ENCODE data around the gene ARL8B. TPM values are rescaled to one million over a fixed set of nuclear protein-coding genes. Genes with fewer than 3 reads are reported as not detected.
A peak's percentile ranks its signal among the peaks of the same experiment; 100 is the strongest.

The ARL8B gene
- total RNA-seq, 8 experiments from 2014 or later: 27.1 to 54.5 (median 36.8) TPM

GRCh38 chr3:5186089-5186857 lies 64.2 kb downstream of the ARL8B start:
- in situ Hi-C loops (cut with MboI; ENCODE audit: low pct_unique_long_range_greater_than_20kb in 2 of 9, low sequenced_read_pairs in 9 of 9, unreplicated experiment in 9 of 9): no loop called here
- Histone ChIP-seq H3K27ac (no peak overlapping the region), H3K4me3 (peak overlapping the region in 3 of 5 donors; percentile 60 to 98 (median 80)), H3K4me1 (replicated peaks in 1 of 2) (peaks cover 3 to 5% of the 10 kb centered on the region in 2 donors)
- ATAC-seq (replicated peaks in 6 of 8): peak in 2 of 8 experiments; percentile 2 to 3
- 19 to 100% (median 61%) methylated on average over 1 to 4 of the region's 6 CpGs for WGBS, 10 experiments

GRCh38 chr3:5186858-5187155 lies 64.7 kb downstream of the ARL8B start:
- WGBS, 10 experiments: 7 to 40% (median 18%) methylated on average over 1 to 8 of the region's 8 CpGs; no CpG with 5 or more reads in 5 of the 10 experiments
- Histone ChIP-seq H3K27ac (no peak overlapping the region), H3K4me1 (replicated peaks in 1 of 2) (peaks cover 3 to 5% of the 10 kb centered on the region in 2 donors), H3K4me3 (peak overlapping the region; percentile 60 to 98 (median 80))
- in situ Hi-C loops (cut with MboI; ENCODE audit: low pct_unique_long_range_greater_than_20kb in 2 of 9, low sequenced_read_pairs in 9 of 9, unreplicated experiment in 9 of 9): no loop called here
- ATAC-seq (replicated peaks in 6 of 8): peak in 1 of 8 experiments; percentile 0

- H3K27ac ChIP-seq: peak within 1 kb of the TSS; percentile 75 to 86
- 0 to 40% (median 0%) methylated on average over 1 to 6 of the region's 78 CpGs; no CpG with 5 or more reads in 3 of the 10 experiments for WGBS, 10 experiments
Observed at GRCh38 chr3:5187156-5187919, 65.2 kb downstream of the ARL8B start, which contains the start of gene EDEM1. Gene EDEM1 (plus strand): TSS chr3:5187707. CDS start chr3:5187806, 99 bp downstream.

GRCh38 chr3:5187920-5188418 lies 65.9 kb downstream of the ARL8B start:
- Histone ChIP-seq H3K4me3 (peak overlapping the region; percentile 60 to 98 (median 80)), H3K4me1 (replicated peaks in 1 of 2) (peaks cover 3 to 5% of the 10 kb centered on the region in 2 donors), H3K27ac (peak overlapping the region; percentile 75 to 86)
- in situ Hi-C loops (cut with MboI; ENCODE audit: low pct_unique_long_range_greater_than_20kb in 2 of 9, low sequenced_read_pairs in 9 of 9, unreplicated experiment in 9 of 9): no loop called here
- WGBS, 10 experiments: no CpG with 5 or more reads among the region's 66 CpGs
- peak; percentile 23 to 45 (median 34) for ATAC-seq (replicated peaks in 6 of 8)

More at GRCh38 chr3:5187156-5187919, 65.2 kb downstream of the ARL8B start, which contains the start of gene EDEM1:
- H3K4me3 ChIP-seq: peak within 1 kb of the TSS; percentile 60 to 98 (median 80)
- peaks cover 3 to 5% of the 10 kb centered on the region in 2 donors for H3K4me1 ChIP-seq (replicated peaks in 1 of 2)
- in situ Hi-C loops (cut with MboI; ENCODE audit: low pct_unique_long_range_greater_than_20kb in 2 of 9, low sequenced_read_pairs in 9 of 9, unreplicated experiment in 9 of 9): no loop called here
- ATAC-seq (replicated peaks in 6 of 8): peak; percentile 85 to 97 (median 96)

DNA sequence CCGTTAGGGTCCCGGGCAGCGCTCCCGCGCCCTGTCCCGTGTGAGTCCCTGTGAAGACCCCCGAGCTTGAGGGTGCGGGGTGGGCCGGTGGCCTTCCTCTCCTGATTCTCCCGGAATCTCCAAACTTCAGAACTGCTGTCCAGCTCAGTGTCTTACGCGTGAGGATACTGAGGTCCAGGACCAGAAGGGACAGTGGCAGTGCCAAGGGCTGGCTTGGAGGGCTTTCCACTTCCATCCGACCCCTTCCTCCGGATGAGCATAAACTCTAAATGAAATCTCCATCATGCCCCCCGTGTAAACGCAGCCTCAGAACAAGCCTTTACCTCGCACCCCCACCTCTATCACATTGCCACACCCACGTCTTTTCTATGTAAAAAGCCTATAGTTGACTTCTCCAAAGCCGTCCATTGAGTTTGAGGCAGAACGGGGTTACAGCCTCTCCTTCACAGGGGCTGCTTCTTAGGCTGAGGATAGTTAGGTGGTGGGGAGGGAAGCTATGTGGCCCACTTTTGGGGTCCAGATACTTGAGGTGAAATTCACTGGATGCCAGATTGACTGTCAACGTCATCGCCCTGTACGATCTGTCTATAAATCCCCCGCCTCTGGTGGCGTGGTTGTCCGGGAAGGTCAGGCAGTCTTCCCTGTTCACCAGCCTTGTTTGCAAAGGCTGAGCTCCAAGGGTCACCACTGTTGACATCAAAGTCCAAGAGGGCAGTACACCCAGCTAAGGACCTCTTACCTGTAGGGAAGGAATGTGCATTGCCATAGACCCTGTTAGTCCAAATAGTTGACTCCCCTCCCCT lies 66.5 kb downstream of the ARL8B start:
- Histone ChIP-seq H3K4me3 (peak overlapping the region; percentile 60 to 98 (median 80)), H3K4me1 (replicated peaks in 1 of 2) (peaks cover 3 to 5% of the 10 kb centered on the region in 2 donors), H3K27ac (peak overlapping the region; percentile 75 to 86)
- in situ Hi-C loops (cut with MboI; ENCODE audit: low pct_unique_long_range_greater_than_20kb in 2 of 9, low sequenced_read_pairs in 9 of 9, unreplicated experiment in 9 of 9): no loop called here
- peak in 4 of 8 experiments; percentile 1 to 4 (median 2) for ATAC-seq (replicated peaks in 6 of 8)
- 0 to 20% (median 7%) methylated on average over 1 to 7 of the region's 26 CpGs; no CpG with 5 or more reads in 5 of the 10 experiments for WGBS, 10 experiments

DNA sequence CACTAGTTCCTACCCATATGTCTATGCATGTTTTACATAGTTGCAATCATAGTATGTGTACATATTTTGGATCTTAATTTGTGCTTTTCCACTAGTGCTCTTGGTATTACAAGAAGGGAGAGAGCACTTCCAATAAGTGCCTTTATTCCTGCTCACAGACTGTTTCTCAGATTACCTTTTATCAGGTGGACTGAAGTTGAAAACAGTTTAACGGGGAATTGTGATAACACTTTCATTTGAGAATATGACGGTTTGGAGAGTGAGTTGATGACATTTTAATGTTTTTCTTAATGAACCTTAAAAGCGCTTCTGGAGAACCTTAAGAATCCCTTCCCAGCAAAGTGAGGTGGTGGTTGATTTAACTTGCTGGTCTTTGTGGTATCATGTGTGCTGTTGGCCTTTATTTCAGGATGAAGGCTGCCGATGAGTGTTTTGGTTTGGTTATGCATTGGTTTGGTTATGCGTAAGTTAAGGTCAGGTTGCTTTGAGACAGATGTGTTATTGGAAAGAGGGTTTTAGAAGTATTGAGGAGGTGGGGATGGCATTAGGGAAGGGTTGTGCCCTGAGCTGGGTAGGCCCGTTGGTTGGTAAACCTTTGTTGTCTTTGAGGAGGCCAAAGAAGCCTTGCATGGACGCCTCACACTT lies 68.2 kb downstream of the ARL8B start:
- in situ Hi-C loops (cut with MboI; ENCODE audit: low pct_unique_long_range_greater_than_20kb in 2 of 9, low sequenced_read_pairs in 9 of 9, unreplicated experiment in 9 of 9): no loop called here

DNA sequence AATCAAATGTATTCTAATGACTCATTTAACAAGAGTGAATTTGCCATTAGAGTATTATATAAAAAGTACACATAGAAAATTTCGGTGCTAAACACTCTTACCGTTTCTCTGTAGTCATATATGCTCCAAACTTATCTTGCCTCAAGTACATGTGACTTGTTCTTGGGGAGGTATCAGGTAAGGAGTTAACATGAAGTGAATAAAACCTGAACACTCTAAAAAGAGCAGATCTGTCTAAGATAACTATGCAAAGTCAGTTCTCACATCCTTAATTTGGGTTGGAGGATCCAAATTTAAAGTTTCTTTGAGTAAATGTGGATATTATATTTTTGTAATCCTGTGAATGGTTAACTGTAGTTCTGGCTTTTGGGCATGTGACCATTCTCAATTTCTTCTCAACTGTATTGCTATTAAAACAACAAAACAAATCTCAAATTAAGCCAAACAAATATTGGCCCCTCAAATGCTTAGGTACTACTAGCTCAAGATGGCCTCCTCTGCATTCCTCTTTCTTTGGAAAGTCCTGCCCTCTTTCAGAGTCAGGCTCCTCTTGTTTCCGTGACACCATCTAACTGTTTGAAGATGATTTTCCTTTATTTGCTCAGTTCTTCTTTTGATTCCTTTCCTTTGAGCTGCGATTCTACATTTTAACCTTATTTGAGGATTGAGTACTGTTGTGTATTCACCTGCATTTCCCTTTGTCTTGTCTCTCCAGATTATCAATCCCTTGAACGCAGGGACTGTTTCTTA lies 69.6 kb downstream of the ARL8B start:
- 87 to 100% (median 92%) methylated on average over 1 to 5 of the region's 5 CpGs for WGBS, 10 experiments
- no peak overlapping the region for H3K4me3 ChIP-seq
- H3K4me1 ChIP-seq (replicated peaks in 1 of 2): peaks cover 4 to 5% of the 10 kb centered on the region in 2 donors
- no peak for ATAC-seq (replicated peaks in 6 of 8)
- H3K27ac ChIP-seq: no peak overlapping the region
- in situ Hi-C loops (cut with MboI; ENCODE audit: low pct_unique_long_range_greater_than_20kb in 2 of 9, low sequenced_read_pairs in 9 of 9, unreplicated experiment in 9 of 9): no loop called here

More for the DNA sequence above, 68.2 kb downstream of the ARL8B start:
- Histone ChIP-seq H3K27ac (no peak overlapping the region), H3K4me3 (peak overlapping the region; percentile 0 to 98 (median 3)), H3K4me1 (replicated peaks in 1 of 2) (peaks cover 3 to 5% of the 10 kb centered on the region in 2 donors)
- WGBS, 10 experiments: 67 to 100% (median 80%) methylated on average over 1 to 7 of the region's 7 CpGs; no CpG with 5 or more reads in 1 of the 10 experiments
- no peak for ATAC-seq (replicated peaks in 6 of 8)

GRCh38 chr3:5192571-5193365 lies 70.7 kb downstream of the ARL8B start:
- H3K4me3 ChIP-seq: no peak overlapping the region
- no peak for ATAC-seq (replicated peaks in 6 of 8)
- H3K4me1 ChIP-seq (replicated peaks in 1 of 2): peaks cover 13 to 14% of the 10 kb centered on the region in 2 donors
- 80 to 100% (median 100%) methylated on average over 1 to 3 of the region's 3 CpGs; no CpG with 5 or more reads in 1 of the 10 experiments for WGBS, 10 experiments
- in situ Hi-C loops (cut with MboI; ENCODE audit: low pct_unique_long_range_greater_than_20kb in 2 of 9, low sequenced_read_pairs in 9 of 9, unreplicated experiment in 9 of 9): no loop called here
- no peak overlapping the region for H3K27ac ChIP-seq

GRCh38 chr3:5194341-5194740 lies 72.2 kb downstream of the ARL8B start:
- Histone ChIP-seq H3K4me3 (no peak overlapping the region), H3K4me1 (replicated peaks in 1 of 2) (peaks cover 15 to 21% of the 10 kb centered on the region in 2 donors), H3K27ac (no peak overlapping the region)
- ATAC-seq (replicated peaks in 6 of 8): no peak
- 72 to 100% (median 92%) methylated on average over 1 to 2 of the region's 2 CpGs; no CpG with 5 or more reads in 2 of the 10 experiments for WGBS, 10 experiments
- in situ Hi-C loops (cut with MboI; ENCODE audit: low pct_unique_long_range_greater_than_20kb in 2 of 9, low sequenced_read_pairs in 9 of 9, unreplicated experiment in 9 of 9): no loop called here

DNA sequence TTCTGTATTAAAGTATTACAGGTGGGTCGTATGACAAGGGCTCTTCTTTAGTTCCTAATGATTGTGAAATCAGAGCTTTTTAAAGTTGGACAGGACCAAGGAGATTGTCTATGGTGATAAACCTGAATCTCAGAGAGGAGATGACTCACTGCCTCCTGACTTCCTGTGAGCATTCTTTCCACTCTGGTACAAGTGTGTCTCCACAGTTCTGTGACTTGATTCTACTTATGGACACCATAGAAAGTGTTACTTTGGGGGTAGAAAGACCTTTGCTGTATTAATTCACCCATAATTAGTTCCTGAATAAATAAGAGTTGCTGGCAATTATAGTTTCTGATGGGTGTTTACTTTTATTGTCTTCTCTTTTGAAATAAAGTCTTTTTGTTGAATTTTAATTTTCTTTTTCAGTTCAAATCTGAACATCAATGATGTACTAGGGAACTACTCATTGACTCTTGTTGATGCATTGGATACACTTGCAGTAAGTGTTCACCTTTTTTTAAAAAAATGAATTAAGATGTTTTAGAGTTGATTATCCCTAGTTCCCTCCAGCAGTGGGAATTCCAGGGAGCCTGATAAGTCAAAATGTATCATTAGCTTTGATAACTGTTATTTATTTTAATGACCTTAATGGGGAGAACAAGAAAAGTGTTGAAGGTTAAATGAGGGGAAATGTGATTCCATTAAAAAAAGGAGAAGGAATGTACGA lies 72.9 kb downstream of the ARL8B start:
- Histone ChIP-seq H3K4me1 (replicated peaks in 1 of 2) (peaks cover 15 to 21% of the 10 kb centered on the region in 2 donors), H3K4me3 (no peak overlapping the region), H3K27ac (no peak overlapping the region)
- WGBS, 10 experiments: 0 to 100% (median 94%) methylated on average over 1 to 2 of the region's 2 CpGs; no CpG with 5 or more reads in 1 of the 10 experiments
- ATAC-seq (replicated peaks in 6 of 8): peak; percentile 30 to 91 (median 50)
- in situ Hi-C loops (cut with MboI; ENCODE audit: low pct_unique_long_range_greater_than_20kb in 2 of 9, low sequenced_read_pairs in 9 of 9, unreplicated experiment in 9 of 9): no loop called here

Data from motor neuron (in vitro differentiated cells).